WTC11 (cell line): Measurements from ENCODE around the gene AP1S1.

ENCODE experiments used
- ZNF138 ChIP-seq: sonication (generic); formaldehyde crosslinking; conservative IDR thresholded peaks from 2 replicates; pipeline ENCODE4 v1.8.1; 2022; ENCODE audit warnings: mild to moderate bottlenecking, moderate library complexity, missing genetic modification reagents
- ZNF281 ChIP-seq: sonication (generic); formaldehyde crosslinking; IDR thresholded peaks from 2 replicates; pipeline ENCODE4 v1.8.0; 2023; ENCODE audit warnings: mild to moderate bottlenecking, missing genetic modification reagents
- TF ChIP-seq, protein P1 (sequence below): fragments of 200-600 bp; IDR thresholded peaks from 2 replicates; pipeline ENCODE4 v1.8.0; 2022; ENCODE audit warnings: antibody characterized with exemption

GRCh38 chr7:101172854-101173751 lies 18.8 kb downstream of the AP1S1 start:
- TF ChIP-seq ZNF138 (CRISPR knock-in tag), result no peak
- TF ChIP-seq ZNF281, result no peak
- TF ChIP-seq, protein P1, sequence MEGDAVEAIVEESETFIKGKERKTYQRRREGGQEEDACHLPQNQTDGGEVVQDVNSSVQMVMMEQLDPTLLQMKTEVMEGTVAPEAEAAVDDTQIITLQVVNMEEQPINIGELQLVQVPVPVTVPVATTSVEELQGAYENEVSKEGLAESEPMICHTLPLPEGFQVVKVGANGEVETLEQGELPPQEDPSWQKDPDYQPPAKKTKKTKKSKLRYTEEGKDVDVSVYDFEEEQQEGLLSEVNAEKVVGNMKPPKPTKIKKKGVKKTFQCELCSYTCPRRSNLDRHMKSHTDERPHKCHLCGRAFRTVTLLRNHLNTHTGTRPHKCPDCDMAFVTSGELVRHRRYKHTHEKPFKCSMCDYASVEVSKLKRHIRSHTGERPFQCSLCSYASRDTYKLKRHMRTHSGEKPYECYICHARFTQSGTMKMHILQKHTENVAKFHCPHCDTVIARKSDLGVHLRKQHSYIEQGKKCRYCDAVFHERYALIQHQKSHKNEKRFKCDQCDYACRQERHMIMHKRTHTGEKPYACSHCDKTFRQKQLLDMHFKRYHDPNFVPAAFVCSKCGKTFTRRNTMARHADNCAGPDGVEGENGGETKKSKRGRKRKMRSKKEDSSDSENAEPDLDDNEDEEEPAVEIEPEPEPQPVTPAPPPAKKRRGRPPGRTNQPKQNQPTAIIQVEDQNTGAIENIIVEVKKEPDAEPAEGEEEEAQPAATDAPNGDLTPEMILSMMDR, result no peak
